Right lobe of liver (tissue), 4 donors: ENCODE measurements around the gene RNF26.
A peak's percentile ranks its signal among the peaks of the same experiment; 100 is the strongest.

Experiments used
- CTCF ChIP-seq, 4 donors: fragments of 200-600 bp in 3 of 4; fragments of 450-650 bp in 1 of 4; IDR thresholded peaks; one replicate each; pipeline versions ENCODE4 v1.5.1 to v1.8.0; 2016 to 2022; ENCODE audit warnings: antibody characterized with exemption in 4 of 4, mild to moderate bottlenecking in 2 of 4
- POLR2A ChIP-seq: fragments of 450-650 bp; IDR thresholded peaks from one replicate; pipeline ENCODE4 v1.6.1; 2017; ENCODE audit warnings: antibody characterized with exemption, mild to moderate bottlenecking
- donor health status: DM: no; HTN: no; CAD: no.
- donor health status: DM: no; HTN: no; CAD: no.
- donor health status: DM: no; HTN: yes; CAD: no.

GRCh38 chr11:119363851-119364590 lies 29.7 kb downstream of the RNF26 start:
- TF ChIP-seq CTCF (IDR thresholded peaks at IDR 0.05) (no peak), POLR2A (peak; percentile 72)
